8988T (cell line): ENCODE measurements around the gene RANBP3.
A peak's percentile ranks its signal among the peaks of the same experiment; 100 is the strongest.
"Not testable (repeated sequence)": the region's sequence is repeated elsewhere in the genome, so short reads cannot be mapped to it uniquely, and the experiment has no call there.

Source experiments
- DNase-seq: peaks from one replicate; pipeline ENCODE4 v3.0.0; 2011

Gene RANBP3

DNA sequence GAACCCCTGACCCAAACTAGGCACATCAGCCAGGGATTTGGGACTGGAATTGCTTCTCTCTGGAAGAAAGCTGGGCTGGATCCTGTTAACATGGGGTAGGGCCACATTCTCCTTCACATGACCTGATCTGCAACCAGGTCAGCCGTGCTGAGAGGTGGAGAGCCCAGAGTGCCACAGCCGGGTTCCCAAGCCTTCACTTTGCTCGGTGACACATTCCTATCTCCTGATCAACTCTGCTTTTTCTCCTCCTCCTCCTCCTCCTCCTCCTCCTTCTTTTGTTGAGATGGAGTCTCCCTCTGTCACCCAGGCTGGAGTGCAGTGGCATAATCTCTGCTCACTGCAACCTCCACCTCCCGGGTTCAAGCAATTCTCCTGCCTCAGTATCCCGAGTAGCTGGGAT lies 7.9 kb upstream of the RANBP3 start:
- DNase-seq = not testable (repeated sequence)

DNA sequence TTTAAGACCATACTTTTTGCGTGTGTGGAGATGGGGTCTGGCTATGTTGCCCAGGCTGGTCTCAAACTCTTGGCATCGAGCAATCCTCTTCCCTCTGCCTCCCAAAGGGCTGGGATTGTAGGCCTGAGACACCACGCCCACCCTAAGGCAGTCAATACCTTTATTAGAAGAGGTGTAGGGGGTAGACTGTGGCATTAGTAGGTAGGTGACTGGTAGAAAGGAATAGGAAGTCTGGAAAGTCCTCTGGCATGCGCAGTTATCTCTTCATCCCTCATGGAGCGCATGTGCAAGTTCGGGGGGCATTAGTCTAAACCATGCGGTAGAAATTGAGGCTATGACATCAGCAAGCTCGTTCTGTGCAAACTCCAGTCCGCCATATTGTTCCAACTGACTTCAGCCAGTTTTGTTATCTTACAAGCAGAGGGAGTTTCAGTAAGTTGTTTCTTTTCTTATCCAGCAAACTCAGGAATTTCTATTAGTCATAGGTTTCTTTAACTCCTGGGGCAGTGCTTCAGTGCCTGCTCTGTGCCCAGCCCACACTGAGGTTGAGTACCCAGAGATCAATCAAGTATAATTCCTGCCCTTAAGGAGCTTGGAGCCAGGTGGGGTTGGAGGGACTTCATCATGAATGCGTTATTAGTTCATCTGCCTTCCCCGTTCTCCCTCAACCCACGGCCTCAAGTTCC lies 7.3 kb upstream of the RANBP3 start:
- no peak for DNase-seq

DNA sequence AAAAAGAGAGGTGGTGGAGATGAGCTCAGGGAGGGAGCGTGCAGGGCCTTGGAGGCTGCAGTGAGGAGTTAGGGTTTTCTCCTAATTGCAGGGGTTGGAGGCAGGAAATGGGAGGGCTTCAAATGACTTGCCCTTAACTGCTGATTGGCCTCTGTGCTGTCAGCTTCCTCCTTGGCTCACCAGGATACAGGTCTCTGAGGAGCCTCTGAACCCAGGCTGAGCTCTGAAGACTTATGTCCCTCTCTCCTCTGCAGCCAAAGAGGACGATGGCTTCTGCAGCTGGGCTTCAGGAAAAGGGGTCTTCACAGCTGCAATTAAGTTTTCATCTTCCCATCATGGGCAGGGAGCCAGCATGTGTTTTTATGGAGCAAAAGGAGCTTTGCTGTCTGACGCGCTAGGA lies 6.7 kb upstream of the RANBP3 start:
- DNase-seq = no peak

DNA sequence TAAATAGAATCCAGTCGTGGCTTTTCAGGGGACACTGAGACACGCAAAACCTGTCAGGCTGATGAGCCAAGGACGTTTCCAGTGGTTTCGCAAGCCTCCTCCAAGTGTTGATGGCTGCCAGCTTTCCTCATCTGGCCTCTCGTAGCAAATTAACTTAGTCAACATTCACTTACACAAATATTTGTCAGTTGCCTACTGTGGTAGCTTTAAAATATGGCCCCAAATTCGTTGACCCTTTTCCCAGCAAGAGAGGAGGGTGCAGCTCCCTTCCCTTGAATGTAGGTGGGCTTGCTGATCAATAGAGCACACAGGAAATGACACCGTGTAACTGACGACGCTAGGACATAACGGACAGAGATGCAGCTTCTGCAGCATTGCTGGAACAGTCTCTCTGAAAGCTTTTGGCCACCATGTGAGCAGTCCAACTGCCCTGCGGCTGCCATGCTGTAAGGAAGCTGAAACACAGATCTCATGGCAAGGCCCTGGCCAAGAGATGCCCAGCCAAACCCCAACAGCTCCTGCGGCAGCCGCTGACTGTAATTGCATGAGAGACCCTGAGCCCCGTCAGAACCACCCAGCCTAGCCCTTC lies 5.5 kb upstream of the RANBP3 start:
- DNase-seq = no peak

- no peak for DNase-seq
Measured at GRCh38 chr19:5978606-5979552, 939 bp upstream of the RANBP3 start.

DNA sequence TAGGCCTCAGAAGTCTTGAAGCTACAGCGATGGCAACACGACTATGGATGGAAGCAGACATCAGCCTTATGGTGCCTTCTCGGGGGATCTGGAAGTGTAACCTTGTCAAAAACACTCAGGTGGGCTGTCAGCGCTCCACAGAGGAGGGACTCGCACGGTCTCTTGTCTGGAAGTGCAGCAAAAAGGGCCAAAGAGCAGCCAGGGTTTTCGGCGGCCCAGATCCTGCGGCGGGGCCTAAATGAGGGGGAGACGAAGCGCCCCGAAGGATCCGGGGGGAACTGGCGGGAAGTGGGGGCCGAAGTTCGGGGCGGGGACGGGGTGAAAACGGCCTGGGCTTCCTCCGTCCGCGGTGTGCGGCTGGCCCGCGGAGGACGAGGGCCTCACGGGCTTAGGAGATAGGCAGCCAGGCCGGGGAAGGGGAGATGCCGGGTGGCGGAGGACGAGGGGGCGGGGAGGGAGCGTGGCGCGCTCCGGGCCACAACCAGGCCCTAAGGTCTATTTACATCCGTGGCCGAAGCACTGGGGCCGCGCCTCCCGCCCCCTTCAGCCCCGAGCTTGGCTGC lies 637 bp downstream of the RANBP3 start:
- no peak for DNase-seq

GRCh38 chr19:5976768-5977167 lies 1.2 kb downstream of the RANBP3 start:
- no peak for DNase-seq

DNA sequence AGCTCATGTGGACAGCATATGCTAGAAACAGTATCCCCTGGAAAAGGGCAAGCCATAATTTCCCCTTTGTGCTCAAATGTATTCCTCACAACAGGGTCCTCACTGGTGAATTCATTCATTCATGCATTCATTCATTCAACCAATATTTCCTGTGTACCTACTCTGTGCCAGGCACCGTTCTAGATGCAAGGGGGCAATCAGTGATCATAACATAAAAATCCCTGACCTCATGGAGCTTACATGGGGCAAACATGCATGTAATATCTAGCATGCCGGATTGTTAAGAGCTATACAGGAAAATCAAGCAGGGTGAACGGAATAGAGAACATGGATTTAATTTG lies 2.6 kb downstream of the RANBP3 start:
- DNase-seq = no peak

DNA sequence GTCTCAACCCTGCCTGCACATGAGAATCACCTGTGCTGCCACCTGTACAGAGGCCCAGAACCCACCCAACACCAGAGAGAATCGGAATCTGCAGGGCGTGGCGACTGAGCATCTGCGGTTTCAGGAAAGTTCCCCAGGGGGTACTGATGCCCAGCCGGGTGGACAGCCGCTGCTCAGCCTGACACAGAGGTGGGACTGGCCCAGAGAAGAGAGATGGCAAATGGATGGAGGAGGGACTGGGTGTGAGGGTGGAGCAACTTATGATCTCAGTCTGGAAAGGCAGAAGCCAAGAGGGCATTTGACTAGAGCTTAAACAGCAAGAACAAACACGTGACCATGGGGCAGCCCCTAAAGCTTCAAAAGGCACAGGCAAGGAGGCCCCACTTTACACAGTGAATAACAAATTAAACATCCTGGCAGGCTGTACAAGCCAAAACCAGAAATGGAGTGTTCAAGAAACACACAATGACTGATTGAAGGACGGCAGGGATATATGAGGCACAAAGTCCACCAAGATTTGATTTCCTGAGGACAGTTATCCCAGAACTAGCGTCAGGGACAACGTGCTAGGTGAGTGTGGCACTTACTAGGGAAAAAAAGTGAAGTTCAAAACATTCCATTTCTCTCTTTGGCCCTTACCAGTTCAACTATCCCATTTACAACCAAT lies 3.1 kb downstream of the RANBP3 start:
- DNase-seq = no peak

- DNase-seq = no peak
Measured at GRCh38 chr19:5973867-5974635, 3.9 kb downstream of the RANBP3 start.

- no peak for DNase-seq
Measured at GRCh38 chr19:5973376-5973775, 4.6 kb downstream of the RANBP3 start.

DNA sequence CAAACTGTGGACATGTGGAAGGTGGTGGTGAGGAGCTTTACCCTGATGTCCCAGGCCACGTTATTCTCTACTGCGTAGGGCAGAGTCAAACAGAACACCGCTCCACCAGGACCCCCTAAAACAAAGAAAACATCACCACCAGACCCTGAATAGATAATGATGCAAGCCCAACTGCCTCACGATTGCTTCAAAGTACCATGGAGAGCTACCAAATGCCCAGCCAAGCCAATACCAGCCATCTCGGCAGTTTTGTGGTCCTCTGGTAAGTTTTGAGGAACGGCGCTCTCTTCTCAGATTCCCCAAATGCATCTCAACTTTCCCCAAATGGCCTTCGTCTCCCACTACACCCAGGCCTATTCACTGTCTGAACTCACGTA lies 5.6 kb downstream of the RANBP3 start:
- DNase-seq = no peak

DNA sequence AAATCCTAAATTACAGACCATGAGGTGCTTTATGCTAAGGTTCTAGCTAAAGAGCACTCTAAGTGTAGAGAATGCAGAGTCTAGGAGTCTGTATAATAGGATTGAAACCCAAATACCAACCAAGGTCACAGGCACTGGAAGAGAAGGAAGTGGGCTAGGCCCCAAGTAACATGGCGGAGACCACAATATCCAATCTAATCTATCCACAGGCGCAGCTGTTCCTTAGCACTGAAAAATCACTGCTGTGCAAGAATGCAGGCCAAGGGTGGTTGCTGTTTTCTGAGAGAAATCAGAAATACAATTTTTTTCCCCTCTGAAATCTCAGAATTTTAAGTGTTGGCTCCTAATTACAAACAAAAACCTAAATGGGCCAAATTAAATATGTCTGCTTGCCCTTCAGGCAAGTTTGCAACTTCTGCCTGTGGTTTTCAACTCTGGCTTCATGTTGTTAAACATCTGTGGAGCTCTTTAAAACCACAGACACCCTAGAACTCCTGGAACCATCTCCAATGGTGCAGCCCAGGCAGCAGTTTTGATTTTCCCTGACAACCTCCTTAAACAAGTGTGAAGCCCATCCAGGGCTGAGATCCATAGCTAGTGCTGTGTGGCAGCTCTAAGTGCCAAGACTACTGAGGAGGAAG lies 6.1 kb downstream of the RANBP3 start:
- DNase-seq = no peak

GRCh38 chr19:5969476-5969875 lies 8.5 kb downstream of the RANBP3 start:
- DNase-seq = no peak

DNA sequence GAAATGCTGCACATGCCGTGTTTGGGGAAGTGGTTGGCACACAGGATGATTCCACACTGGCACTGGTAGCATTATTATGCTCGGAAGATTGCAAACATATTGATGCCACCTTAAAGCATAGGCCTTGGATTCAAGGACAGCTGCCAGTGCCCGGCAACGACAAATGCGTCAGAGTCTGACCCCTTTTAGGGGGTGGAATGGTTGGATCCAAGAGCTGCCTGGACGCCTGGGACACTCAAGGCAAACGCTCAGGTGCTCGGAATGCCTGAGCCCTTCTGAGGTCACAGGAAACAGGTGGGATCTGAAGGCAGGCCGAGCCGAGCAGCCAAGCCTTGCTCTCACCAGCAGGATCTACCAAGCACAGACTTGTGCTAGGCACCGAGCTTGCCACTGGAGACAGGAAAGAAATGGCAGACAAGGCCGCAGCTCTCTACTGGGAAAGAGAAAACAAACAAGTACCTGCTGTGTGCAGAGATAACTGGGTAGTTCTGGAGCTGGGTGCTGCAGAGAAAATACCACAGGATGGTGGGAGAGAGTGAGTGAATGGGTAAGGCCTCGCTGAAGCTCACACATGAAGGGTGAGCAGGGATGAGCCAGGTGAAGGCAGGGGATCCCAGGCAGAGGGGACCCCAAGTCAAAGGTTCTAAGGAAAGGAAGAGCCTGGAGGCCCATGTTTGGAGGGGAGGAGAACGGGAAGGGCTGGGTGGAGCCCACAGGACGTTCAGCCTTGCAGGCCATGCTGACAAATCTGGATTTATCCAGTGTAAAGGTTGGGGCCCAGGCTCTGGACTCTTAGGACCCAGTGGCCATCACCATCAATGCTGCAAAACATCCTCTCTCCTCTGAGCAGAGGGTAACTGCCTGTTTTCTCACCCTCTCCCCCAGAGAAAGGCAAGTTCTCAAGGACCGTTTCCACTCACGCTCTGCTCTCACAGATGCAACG lies 9.2 kb downstream of the RANBP3 start:
- DNase-seq = no peak

- DNase-seq = peak; percentile 58
Measured at GRCh38 chr19:5967994-5968430, 9.9 kb downstream of the RANBP3 start.

DNA sequence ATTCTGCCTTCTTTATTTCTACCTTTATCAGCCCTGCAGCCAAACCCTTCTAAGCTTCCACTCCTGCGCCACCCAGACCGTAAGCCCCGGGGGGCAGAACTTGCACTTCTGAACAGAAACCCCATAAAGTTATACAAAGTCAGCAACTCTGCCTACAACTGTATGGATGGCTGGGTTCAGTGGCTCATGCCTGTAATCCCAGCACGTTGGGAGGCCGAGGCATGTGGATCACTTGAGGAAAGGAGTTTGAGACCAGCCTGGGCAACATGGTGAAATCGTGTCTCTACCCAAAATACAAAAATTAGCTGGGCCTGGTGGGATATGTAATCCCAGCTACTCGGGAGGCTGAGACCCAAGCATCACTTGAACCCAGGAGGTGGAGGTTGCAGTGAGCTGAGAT lies 10.4 kb downstream of the RANBP3 start:
- DNase-seq = no peak

- DNase-seq = no peak
Measured at GRCh38 chr19:5966941-5967340, 11.0 kb downstream of the RANBP3 start.

- no peak for DNase-seq
Measured at GRCh38 chr19:5966215-5966614, 11.7 kb downstream of the RANBP3 start.

DNA sequence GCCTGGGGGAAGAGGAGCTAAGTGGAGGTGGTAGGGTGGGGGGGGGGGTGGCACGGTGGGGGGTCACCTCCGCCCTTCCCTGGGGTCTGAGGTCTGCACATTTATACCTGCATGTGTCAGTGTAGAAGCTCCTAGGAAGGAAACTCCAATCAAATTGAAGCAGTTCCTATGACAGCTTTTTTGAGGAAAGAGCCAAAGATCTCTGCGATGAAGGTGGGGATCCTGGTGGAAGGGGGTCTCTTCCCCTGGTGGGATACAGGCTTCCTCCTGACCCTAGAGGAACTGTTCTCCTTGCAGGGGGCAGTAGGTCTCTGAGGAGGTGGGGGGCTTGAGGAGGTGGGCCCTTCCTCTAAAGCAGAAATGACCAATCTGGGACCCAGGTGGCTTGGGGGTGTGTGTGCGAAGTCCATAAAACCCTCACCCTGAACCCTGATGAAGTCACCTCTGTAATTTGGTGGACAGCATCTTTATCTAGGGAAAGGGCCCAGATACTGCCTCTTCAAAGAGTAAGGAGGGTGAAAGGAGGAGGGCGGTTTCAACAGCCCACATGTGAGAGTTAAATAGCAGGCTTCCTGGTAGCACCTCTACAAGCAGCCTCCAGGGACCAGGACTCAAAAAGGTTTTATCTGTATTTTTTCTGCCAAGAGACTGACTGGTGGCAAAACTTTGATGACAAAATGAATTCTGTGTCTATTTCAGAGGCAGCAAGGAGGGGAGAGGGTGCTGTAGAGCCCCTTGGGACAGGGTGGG lies 12.9 kb downstream of the RANBP3 start:
- DNase-seq = no peak
